Heart left ventricle (tissue), 13 donors: ENCODE data around the gene TDG.

Experiments used
- CTCF ChIP-seq, 12 donors: fragments of 200-600 bp; sonication (generic) in 4 of 12; IDR thresholded peaks; one replicate each; pipeline versions ENCODE4 v1.5.0 to v1.8.0; 2018 to 2022; ENCODE audit warnings: antibody characterized with exemption in 12 of 12, mild to moderate bottlenecking in 5 of 12
- POLR2A ChIP-seq, 2 donors: fragments of 450-650 bp; IDR thresholded peaks; one replicate each; pipeline ENCODE4 v1.6.1; 2017; ENCODE audit warnings: antibody characterized with exemption in 2 of 2, mild to moderate bottlenecking in 2 of 2, moderate library complexity in 2 of 2
- donor health status: ischemic (EF 13 %, LVEDD 7.1; RV severe dilation, severe dysfunction).
- donor health status: DM: no; HTN: yes; CAD: no.
- donor health status: DM: no; HTN: no; CAD: no.
- donor health status: ischemic (EF 25% LVEDD 6.9; RV normal size, moderate dysfunction).
- donor health status: ischemic (EF 25% LVEDD 5.7; RV mildly dilated, moderate dysfunction).
- donor health status: ischemic (EF 35%, LVEDD 5.7; RV mildly dilated, moderate dysfunction).
- donor health status: nonischemic (EF 11% LVEDD 7.7; RV severe dilation, severe dysfunction).
- donor health status: DM: yes; HTN: yes; CAD: no.
- donor health status: PGD.
- donor health status: ischemic (EF 29% LVEDD 5.4; RV normal size, mild dysfunction).
- donor health status: nonischemic (EF 23%, LVEDD 6.1; RV moderate dilation, normal function).

GRCh38 chr12:103960616-103961227 is 5.0 kb upstream of the TDG start:
- no peak for TF ChIP-seq CTCF (IDR thresholded peaks at IDR 0.05)
- no peak for TF ChIP-seq POLR2A (IDR thresholded peaks at IDR 0.05)
